ENCODE results near the gene DEPDC1B.

Gene DEPDC1B

GRCh38 chr5:60698336-60698735, 1.6 kb downstream of the DEPDC1B start:
- no peak for TF ChIP-seq TOX (CRISPR knock-in tag; IDR thresholded peaks at IDR 0.05; ENCODE audit: borderline replicate concordance)
- TF ChIP-seq TCF4 (CRISPR knock-in tag; IDR thresholded peaks at IDR 0.05; ENCODE audit: borderline replicate concordance), result no peak
- TF ChIP-seq ISL1 (CRISPR knock-in tag; IDR thresholded peaks at IDR 0.05), result no peak
- no peak for TF ChIP-seq ZNF8 (CRISPR knock-in tag; IDR thresholded peaks at IDR 0.05)
- TF ChIP-seq POU6F1 (CRISPR knock-in tag; IDR thresholded peaks at IDR 0.05; ENCODE audit: borderline replicate concordance, low read depth), result no peak
- no peak for TF ChIP-seq ZNF565 (CRISPR knock-in tag; conservative IDR thresholded peaks at IDR 0.05; ENCODE audit: low read depth)
- no peak for TF ChIP-seq ESRRG (CRISPR knock-in tag; IDR thresholded peaks at IDR 0.05)
- TF ChIP-seq CREB5 (CRISPR knock-in tag; IDR thresholded peaks at IDR 0.05; ENCODE audit: low read depth), result no peak
- TF ChIP-seq PATZ1 (CRISPR knock-in tag; IDR thresholded peaks at IDR 0.05; ENCODE audit: borderline replicate concordance), result no peak
- TF ChIP-seq ZNF70 (CRISPR knock-in tag; IDR thresholded peaks at IDR 0.05), result no peak
- no peak for TF ChIP-seq CSRNP3 (CRISPR knock-in tag; IDR thresholded peaks at IDR 0.05)
- TF ChIP-seq BACH2 (CRISPR knock-in tag; IDR thresholded peaks at IDR 0.05; ENCODE audit: borderline replicate concordance), result no peak
- no peak for TF ChIP-seq OSR1 (CRISPR knock-in tag; IDR thresholded peaks at IDR 0.05)
- TF ChIP-seq ZFP30 (CRISPR knock-in tag; IDR thresholded peaks at IDR 0.05), result no peak
- TF ChIP-seq CSDC2 (CRISPR knock-in tag; IDR thresholded peaks at IDR 0.05), result no peak
- TF ChIP-seq SNAI2 (CRISPR knock-in tag; IDR thresholded peaks at IDR 0.05), result no peak
- no peak for TF ChIP-seq ZC3H10 (CRISPR knock-in tag; IDR thresholded peaks at IDR 0.05)
- TF ChIP-seq RARB (CRISPR knock-in tag; IDR thresholded peaks at IDR 0.05), result no peak
- ATAC-seq, result no peak

GRCh38 chr5:60690326-60690725, 9.6 kb downstream of the DEPDC1B start:
- ATAC-seq, result no peak
- no peak for TF ChIP-seq ZNF70 (CRISPR knock-in tag; IDR thresholded peaks at IDR 0.05)
- TF ChIP-seq TCF4 (CRISPR knock-in tag; IDR thresholded peaks at IDR 0.05; ENCODE audit: borderline replicate concordance), result no peak
- TF ChIP-seq PATZ1 (CRISPR knock-in tag; IDR thresholded peaks at IDR 0.05; ENCODE audit: borderline replicate concordance), result no peak
- no peak for TF ChIP-seq CSDC2 (CRISPR knock-in tag; IDR thresholded peaks at IDR 0.05)

GRCh38 chr5:60688980-60689379, 11.0 kb downstream of the DEPDC1B start:
- TF ChIP-seq PPARA (CRISPR knock-in tag; IDR thresholded peaks at IDR 0.05; ENCODE audit: borderline replicate concordance), result no peak
- no peak for TF ChIP-seq SNAI2 (CRISPR knock-in tag; IDR thresholded peaks at IDR 0.05)
- TF ChIP-seq ZNF70 (CRISPR knock-in tag; IDR thresholded peaks at IDR 0.05), result no peak
- TF ChIP-seq ESRRG (CRISPR knock-in tag; IDR thresholded peaks at IDR 0.05), result no peak
- no peak for TF ChIP-seq ZFP3 (CRISPR knock-in tag; IDR thresholded peaks at IDR 0.05)
- TF ChIP-seq CREB5 (CRISPR knock-in tag; IDR thresholded peaks at IDR 0.05; ENCODE audit: low read depth), result no peak
- TF ChIP-seq ARNTL (CRISPR knock-in tag; IDR thresholded peaks at IDR 0.05; ENCODE audit: borderline replicate concordance, low read depth), result no peak
- ATAC-seq, result no peak

Data from SK-N-SH treated with all-trans-retinoic acid at 6 μM for 48 hours (cell line).